ENCODE results near the gene PNPLA7.
"Not testable (repeated sequence)": the region's sequence is repeated elsewhere in the genome, so short reads cannot be mapped to it uniquely, and the experiment has no call there.

PNPLA7 gene

DNA sequence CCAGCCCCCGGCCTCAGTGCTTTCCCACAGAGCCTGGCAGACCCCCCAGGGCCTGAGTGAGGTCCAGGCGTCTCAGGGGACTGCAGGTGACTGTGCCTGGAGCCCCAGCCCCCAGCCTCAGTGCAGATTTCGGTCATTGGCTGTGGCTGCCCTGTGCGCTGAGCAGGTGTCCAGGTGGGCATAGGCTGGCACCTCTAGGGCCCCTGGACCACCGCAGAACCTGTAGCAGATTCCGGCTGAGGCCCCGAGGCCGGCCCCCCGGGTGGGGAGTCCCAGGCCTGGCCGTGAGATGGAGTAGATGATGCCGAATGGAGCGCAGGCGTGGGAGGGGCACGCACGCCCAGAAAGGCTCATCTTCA, 139.3 kb downstream of the PNPLA7 start:
- DNase-seq: no peak

DNA sequence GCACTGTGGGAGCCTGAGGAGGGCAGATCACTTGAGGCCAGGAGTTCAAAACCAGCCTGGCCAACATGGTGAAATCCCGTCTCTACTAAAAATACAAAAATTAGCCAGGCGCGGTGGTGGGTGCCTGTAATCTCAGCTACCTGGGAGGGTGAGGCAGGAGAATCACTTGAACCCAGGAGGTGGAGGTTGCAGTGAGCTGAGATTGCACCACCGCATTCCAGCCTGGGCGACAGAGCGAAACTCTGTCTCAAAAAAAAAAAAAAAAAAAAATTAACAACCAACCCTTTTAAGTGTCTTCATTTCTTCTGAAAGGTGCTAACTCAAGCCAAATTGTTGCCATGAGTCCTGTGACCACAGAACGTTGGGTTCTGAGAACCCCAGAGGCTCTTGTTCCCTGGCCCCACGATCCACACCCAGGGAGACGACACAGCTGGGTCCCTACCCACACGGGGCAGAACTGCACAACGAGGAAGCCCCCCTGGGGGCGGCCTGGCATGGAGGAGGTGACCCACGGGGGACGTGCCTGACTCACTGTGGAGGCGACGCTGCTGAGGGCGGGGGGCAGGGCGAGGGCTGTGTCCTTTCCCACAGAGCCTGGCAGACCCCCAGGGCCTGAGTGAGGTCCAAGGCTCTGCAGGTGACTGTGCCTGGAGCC, 139.8 kb downstream of the PNPLA7 start:
- DNase-seq: not testable (repeated sequence)
